Measurements from ENCODE around the gene SREK1IP1.
"Not testable (repeated sequence)": the region's sequence is repeated elsewhere in the genome, so short reads cannot be mapped to it uniquely, and the experiment has no call there.

Gene SREK1IP1

DNA sequence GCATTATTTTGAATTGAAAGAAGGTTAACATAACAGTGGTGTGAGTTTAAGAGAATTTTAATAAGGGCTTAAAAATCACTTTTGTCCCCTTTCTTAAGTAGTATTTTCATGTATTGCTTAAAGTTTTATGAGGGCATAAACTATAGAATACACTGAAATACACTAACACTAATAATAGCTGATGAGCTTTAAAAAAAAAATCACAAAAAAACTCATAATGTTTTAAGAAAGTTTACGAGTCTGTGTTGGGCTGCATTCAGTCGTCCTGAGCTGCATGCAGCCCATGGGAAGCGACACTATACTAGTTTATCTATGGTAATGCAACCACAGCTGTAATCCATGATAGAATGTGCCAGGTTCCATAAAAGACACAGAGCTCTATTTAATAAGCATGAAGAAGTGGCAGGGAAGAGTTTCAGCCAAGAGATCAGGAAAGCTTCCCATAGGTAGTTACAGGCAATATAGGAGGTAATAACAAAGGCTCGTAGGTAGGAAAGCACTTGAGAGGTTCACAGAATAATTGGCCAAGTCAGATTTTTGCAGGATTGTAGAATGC is 4.5 kb downstream of the SREK1IP1 start:
- DNase-seq (ENCODE audit: low spot score): no peak

GRCh38 chr5:64759960-64760660 is 8.4 kb downstream of the SREK1IP1 start:
- no peak for DNase-seq (ENCODE audit: low spot score)

- no peak for DNase-seq (ENCODE audit: low spot score)
These were observed 9.6 kb downstream of the SREK1IP1 start for GRCh38 chr5:64758901-64759300.

GRCh38 chr5:64754066-64754465 is 14.4 kb downstream of the SREK1IP1 start:
- DNase-seq (ENCODE audit: low spot score): no peak

DNA sequence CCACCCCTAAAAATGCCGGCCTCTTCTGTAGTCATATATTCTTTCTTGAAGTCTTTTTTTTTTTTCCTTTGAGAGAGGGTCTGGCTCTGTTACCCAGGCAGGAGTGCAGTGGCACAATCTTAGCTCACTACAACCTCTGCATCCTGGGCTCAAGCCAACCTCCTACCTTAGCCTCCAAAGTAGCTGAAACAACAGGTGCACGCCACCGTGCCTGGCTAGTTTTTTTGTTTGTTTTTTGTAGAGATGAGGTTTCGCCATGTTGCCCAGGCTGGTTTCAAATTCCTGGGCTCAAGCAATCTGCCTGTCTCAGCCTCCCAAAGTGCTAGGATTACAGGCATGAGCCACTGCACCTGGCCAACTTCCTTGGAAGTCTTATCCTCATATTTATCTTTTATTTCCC is 19.1 kb downstream of the SREK1IP1 start:
- no peak for DNase-seq (ENCODE audit: low spot score)

DNA sequence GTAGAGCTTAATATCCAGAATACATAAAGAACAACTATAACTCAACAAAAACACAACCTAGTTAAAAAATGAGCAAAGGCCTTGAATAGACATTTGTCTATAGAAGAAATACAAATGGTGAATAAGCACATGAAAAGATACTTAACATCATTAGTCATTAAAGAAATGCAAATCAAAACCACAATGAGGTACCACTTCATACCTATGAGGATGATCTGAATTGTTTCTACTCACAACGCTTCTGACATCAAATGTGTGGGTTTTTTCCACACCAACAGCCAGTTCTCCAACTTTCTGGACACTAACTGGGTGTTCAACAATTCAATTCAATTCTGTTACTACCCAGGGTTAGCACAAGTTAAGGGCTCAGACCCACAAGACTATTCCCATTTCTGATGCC is 22.0 kb downstream of the SREK1IP1 start:
- DNase-seq (ENCODE audit: low spot score): no peak

DNA sequence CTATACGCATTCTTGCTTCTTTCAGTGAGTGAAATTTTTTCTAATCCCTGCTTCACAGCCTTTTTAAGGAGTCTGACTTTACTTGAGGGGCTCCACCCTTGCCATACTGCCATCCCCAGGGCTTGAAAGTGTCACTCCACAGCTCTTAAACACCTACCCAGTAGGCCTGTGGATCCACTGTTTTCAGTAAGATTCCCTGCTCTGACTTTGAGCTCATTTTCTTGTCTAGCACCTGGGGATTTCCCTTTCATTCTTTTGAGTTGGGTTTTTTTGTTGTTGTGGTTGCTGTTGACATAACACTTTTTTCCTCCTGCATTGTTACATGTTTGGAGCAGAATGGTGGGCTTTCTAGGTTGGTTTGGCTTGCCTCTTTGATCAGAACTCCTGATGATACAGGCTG is 23.6 kb downstream of the SREK1IP1 start:
- no peak for DNase-seq (ENCODE audit: low spot score)

DNA sequence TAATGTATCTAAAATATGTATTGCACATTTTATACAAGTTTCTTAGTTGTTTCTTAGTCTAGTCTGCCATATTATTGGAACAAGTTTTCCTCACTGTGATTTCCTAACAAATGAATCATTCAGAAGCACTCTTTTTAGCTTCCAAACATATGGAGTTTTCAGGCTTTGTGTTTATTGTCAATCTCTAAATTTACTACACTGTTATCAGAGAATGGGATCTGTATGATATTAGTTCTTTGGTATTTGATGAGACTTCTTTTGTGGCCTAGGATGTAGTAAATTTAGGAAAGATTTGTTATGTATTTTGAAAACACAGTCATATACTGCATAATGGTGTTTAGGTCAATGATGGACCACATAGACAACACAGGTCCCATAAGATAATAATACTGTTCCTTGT is 25.7 kb downstream of the SREK1IP1 start:
- DNase-seq (ENCODE audit: low spot score): no peak

- no peak for DNase-seq (ENCODE audit: low spot score)
These were observed 26.1 kb downstream of the SREK1IP1 start for GRCh38 chr5:64742411-64742810.

DNA sequence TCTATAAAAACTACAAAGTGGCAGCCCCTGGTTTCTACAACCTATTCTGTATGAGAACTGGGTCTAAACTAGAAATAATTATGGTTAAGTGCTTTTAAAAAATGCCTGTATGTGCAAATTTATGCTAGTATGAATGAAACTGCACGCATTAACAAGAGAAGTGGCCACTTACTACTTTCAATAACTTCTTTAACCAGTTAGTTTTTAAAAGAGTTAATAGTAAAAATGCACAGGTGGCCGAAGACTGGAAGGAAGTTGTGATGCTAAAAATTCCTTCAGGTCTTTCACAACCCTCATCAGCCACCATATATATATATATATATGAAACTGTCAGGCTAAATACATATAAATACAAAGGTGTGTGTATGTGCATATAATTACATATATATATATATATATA is 41.3 kb downstream of the SREK1IP1 start:
- no peak for DNase-seq (ENCODE audit: low spot score)

DNA sequence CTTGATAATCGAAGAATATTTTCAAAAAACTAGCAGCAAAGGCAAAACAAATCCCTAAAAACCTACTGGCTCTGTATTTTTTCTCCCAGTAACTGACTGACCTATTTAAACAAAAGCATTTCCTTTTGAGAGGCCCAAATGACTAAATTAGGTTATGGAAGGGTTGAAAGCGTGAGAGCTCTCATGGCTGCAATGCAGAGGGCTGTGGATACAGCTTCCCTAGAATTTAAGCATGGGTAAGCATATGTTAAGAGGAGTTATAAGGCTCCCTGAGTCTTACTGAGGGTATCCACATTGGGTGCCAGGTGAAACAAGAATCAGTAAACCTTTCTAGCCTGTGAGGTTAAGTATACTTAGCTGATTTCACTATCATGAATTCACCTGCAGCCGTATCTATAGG is 45.9 kb downstream of the SREK1IP1 start:
- DNase-seq (ENCODE audit: low spot score): no peak

GRCh38 chr5:64714495-64714894 is 54.0 kb downstream of the SREK1IP1 start:
- not testable (repeated sequence) for DNase-seq (ENCODE audit: low spot score)

DNA sequence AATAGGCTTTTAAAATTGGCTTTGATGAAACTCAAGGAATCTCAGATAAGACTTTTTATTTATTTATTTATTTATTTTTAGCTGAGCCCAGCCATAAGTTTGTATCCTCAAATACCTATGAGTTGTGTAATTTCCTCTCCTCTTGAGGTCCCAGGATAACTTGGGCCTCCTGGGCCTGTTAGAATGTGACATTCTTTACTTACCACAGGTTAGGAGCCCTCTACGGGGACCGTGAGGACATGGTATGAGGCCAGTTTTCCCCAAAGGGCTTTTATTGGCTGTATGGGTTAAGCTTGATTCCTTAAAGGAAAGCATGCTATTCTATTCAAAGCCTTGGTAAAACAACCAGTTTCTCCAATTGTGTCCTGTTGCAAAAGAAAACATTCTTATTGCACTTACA is 61.3 kb downstream of the SREK1IP1 start:
- no peak for DNase-seq (ENCODE audit: low spot score)

- DNase-seq (ENCODE audit: low spot score): not testable (repeated sequence)
These were observed 62.4 kb downstream of the SREK1IP1 start for GRCh38 chr5:64706074-64706473.

GRCh38 chr5:64700765-64701164 is 67.7 kb downstream of the SREK1IP1 start:
- no peak for DNase-seq (ENCODE audit: low spot score)

GRCh38 chr5:64696414-64696813 is 72.1 kb downstream of the SREK1IP1 start:
- not testable (repeated sequence) for DNase-seq (ENCODE audit: low spot score)

DNA sequence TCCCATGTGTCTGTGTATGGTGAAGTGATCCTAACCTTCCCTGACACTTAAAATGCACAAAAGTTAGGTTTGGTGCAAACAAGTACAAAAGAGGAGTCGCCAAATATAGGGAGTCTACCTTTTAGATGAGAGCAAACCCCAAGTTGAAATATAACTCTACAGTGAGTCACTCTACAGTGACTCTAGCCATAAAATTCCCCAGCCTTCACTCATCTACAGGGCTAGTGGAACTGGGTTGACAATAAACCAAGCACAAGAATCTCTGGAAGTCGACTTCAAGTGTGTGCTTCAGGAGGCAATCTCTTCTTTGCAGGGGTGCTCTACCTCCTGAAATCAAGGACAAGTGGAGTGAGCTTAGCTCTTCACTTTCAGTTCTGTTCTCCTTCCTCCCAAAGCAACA is 74.9 kb downstream of the SREK1IP1 start:
- DNase-seq (ENCODE audit: low spot score): no peak

GRCh38 chr5:64691291-64691690 is 77.2 kb downstream of the SREK1IP1 start:
- no peak for DNase-seq (ENCODE audit: low spot score)

- DNase-seq (ENCODE audit: low spot score): peak; percentile 22
These were observed 77.9 kb downstream of the SREK1IP1 start, which contains the start of gene SHISAL2B for GRCh38 chr5:64690417-64691151. TSS of gene SHISAL2B (plus strand) at chr5:64690503. CDS start at chr5:64690624, 121 bp downstream.

DNA sequence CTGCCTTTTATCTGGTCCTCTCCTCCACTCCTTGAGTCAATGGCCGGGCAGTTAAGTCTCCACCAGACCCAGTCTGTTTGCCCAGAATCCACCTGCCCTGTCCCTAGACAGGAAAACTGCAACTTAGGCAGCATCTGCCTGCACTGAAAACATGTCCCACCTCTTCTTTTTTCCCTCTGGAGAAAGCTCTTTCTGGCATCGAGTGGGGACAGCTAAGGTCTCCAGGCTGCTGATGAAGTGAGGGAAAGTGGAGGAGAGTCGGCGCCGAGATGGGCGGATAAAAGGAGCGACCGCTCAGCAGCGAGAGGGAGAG is 78.4 kb downstream of the SREK1IP1 start:
- DNase-seq (ENCODE audit: low spot score): no peak

GRCh38 chr5:64688965-64689364 is 79.5 kb downstream of the SREK1IP1 start:
- DNase-seq (ENCODE audit: low spot score): no peak

DNA sequence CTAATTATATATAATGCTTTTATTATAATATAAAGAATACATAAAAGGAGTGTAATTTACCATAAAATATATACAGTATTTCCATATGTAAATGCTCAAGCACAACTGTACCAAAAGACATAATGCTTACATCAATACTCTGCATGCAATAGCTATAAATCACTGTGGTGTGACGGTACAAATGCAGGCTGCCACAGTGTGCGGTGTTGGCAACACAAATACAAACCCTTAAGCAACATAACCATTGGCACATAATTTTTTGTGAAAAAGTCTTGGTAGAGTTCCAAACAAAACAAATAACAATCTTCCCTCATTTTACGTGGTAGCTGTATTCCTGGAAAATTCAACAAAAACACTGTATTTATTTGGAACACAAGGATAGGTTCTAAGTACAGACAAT is 80.1 kb downstream of the SREK1IP1 start:
- DNase-seq (ENCODE audit: low spot score): no peak

DNA sequence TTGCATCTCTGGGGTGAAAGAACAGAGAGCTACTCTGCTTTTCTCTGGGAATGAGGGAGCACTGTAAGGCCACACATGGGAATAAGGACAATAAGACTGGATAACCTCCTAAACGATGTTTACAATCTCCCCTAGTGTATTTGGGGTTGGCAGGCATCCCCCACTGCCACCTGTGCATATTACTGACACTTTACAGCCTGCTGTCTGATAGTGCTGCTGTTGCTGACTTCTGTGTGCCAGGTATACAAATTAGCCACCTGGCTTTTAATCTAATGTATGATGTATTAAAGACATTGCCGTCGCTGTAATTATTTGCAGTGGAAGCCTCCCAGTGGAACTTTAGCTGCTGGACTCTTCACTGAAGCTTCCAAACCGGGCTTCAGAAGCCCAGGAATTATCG is 82.6 kb downstream of the SREK1IP1 start:
- no peak for DNase-seq (ENCODE audit: low spot score)

DNA sequence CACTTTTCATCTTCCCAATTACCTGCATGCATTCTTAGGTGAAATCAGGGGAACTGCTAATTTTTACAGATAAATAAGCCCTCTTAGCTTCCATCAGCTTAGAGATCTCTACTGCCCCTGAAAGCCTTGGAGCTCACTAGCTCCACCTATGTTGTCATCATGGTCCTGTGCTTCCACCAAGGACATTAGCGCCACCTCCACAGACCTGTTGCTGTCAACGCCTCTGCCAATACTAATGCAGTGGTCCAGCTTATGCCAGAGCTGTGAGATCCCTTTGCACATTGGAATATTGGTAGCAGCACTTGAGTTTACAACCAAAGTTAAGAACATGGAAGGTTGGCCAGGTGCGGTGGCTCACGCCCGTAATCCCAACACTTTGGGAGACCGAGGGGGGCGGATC is 85.9 kb downstream of the SREK1IP1 start:
- no peak for DNase-seq (ENCODE audit: low spot score)

Measured in hepatic stellate cell (primary cell).